Keratinocyte (primary cell): ENCODE data around the gene CABLES2. TPM values are rescaled to one million over a fixed set of nuclear protein-coding genes. Genes with fewer than 3 reads are reported as not detected.

ENCODE experiments used
- DNase-seq: peaks from one replicate; pipeline ENCODE4 v3.0.0-alpha.2; 2011; ENCODE audit warnings: low read depth, missing footprints, low spot score
- FAIRE-seq: peaks from 2 replicates; lab custom pipeline; 2011; peaks lifted over from hg19 to GRCh38; lab: Jason Lieb, UNC
- H2AFZ ChIP-seq: 2 replicates; pipeline ENCODE4 v1.6.0; 2012; ENCODE audit warnings: low read length, control low read depth, inconsistent platforms; ENCODE audit not compliant: control insufficient read depth
- H3K27ac ChIP-seq: 2 replicates; pipeline ENCODE4 v1.5.1; 2011; ENCODE audit warnings: low read length; ENCODE audit not compliant: control insufficient read depth, insufficient read depth
- H3K27me3 ChIP-seq: 3 replicates; pipeline ENCODE4 v1.6.0; 2011; ENCODE audit warnings: low read length; ENCODE audit not compliant: control insufficient read depth, insufficient read depth; ENCODE audit errors: extremely low read depth
- H3K36me3 ChIP-seq, 2 experiments: 2 replicates in 1 of 2; 3 replicates in 1 of 2; pipeline ENCODE4 v1.5.1; 2011; ENCODE audit warnings: low read length in 2 of 2, mild to moderate bottlenecking in 1 of 2; ENCODE audit not compliant: control insufficient read depth in 2 of 2, insufficient read depth in 2 of 2; ENCODE audit errors: extremely low read depth in 1 of 2
- H3K4me1 ChIP-seq: 3 replicates; pipeline ENCODE4 v1.5.1; 2011; ENCODE audit warnings: low read length; ENCODE audit not compliant: control insufficient read depth, insufficient read depth; ENCODE audit errors: extremely low read depth
- H3K4me2 ChIP-seq: 3 replicates; pipeline ENCODE4 v1.6.0; 2011; ENCODE audit warnings: low read depth, low read length; ENCODE audit not compliant: control insufficient read depth, insufficient read depth; ENCODE audit errors: extremely low read depth
- H3K4me3 ChIP-seq, 3 experiments: fragments of 200-600 bp in 1 of 3; sonication (generic) in 1 of 3; 2 replicates in 2 of 3; 3 replicates in 1 of 3; pipeline ENCODE4 v1.5.1; 2011 to 2016; ENCODE audit warnings: low read length in 3 of 3, mild to moderate bottlenecking in 3 of 3, control low read depth in 2 of 3, inconsistent platforms in 1 of 3, low read depth in 1 of 3, mixed read lengths in 1 of 3, mixed run types in 1 of 3, moderate library complexity in 1 of 3; ENCODE audit not compliant: control insufficient read depth in 2 of 3, insufficient read depth in 2 of 3; ENCODE audit errors: extremely low read depth in 1 of 3
- H3K79me2 ChIP-seq: 2 replicates; pipeline ENCODE4 v1.6.0; 2012; ENCODE audit warnings: low read length; ENCODE audit not compliant: control insufficient read depth, insufficient read depth
- H3K9ac ChIP-seq: 3 replicates; pipeline ENCODE4 v1.6.0; 2011; ENCODE audit warnings: low read length; ENCODE audit not compliant: control insufficient read depth, insufficient read depth; ENCODE audit errors: extremely low read depth
- H3K9me1 ChIP-seq: 3 replicates; pipeline ENCODE4 v1.6.0; 2011; ENCODE audit warnings: low read length; ENCODE audit not compliant: control insufficient read depth, insufficient read depth; ENCODE audit errors: extremely low read depth
- H3K9me3 ChIP-seq: 2 replicates; pipeline ENCODE4 v1.5.1; 2012; ENCODE audit warnings: low read depth, low read length; ENCODE audit not compliant: control insufficient read depth
- H4K20me1 ChIP-seq: 3 replicates; pipeline ENCODE4 v1.6.0; 2011; ENCODE audit warnings: low read length; ENCODE audit not compliant: control insufficient read depth, insufficient read depth; ENCODE audit errors: extremely low read depth
- EZH2 ChIP-seq: IDR thresholded peaks from one replicate; pipeline ENCODE4 v1.6.1; 2012; ENCODE audit warnings: inconsistent platforms, mild to moderate bottlenecking, low read length, moderate library complexity
- dilution Hi-C: fragments of 300-500 bp; cut with MboI; formaldehyde crosslinking; loops from one replicate; pipeline ENCODE4 v1.7.0; 2020; ENCODE audit warnings: low sequenced_read_pairs; ENCODE audit not compliant: extremely low pct_ligation_motif_present
- polyA plus RNA-seq, 5 experiments: library from polyadenylated mRNA; depleted of rRNA in 3 of 5; stranded (reverse) in 3 of 5; stranded (forward) in 1 of 5; unstranded in 1 of 5; fragments of >200 nt; gene quantifications; 1 replicate in 1 of 5; 2 replicates in 3 of 5; 3 replicates in 1 of 5; pipeline versions ENCODE4 v1.2.1 to v1.2.3, GENCODE V29; 2011 to 2012; ENCODE audit warnings: missing spikeins in 2 of 5, low read depth in 1 of 5, low replicate concordance in 1 of 5
- TF ChIP-seq, protein P1 (sequence below), 3 experiments: IDR thresholded peaks in 1 of 3; conservative IDR thresholded peaks in 1 of 3; optimal IDR thresholded peaks in 1 of 3; 2 replicates in 2 of 3; 3 replicates in 1 of 3; pipeline versions ENCODE3 to v1.5.1; 2011; ENCODE audit warnings: low read length in 3 of 3, mild to moderate bottlenecking in 3 of 3, moderate library complexity in 2 of 3, control low read depth in 1 of 3, inconsistent platforms in 1 of 3; ENCODE audit not compliant: insufficient read depth in 2 of 3; ENCODE audit errors: extremely low read depth in 1 of 3

The CABLES2 gene
- polyA plus RNA-seq, 1 donor (not counting 4 experiments of a cell fraction or from before 2014, with no cell fraction given): 2.2 TPM

DNA sequence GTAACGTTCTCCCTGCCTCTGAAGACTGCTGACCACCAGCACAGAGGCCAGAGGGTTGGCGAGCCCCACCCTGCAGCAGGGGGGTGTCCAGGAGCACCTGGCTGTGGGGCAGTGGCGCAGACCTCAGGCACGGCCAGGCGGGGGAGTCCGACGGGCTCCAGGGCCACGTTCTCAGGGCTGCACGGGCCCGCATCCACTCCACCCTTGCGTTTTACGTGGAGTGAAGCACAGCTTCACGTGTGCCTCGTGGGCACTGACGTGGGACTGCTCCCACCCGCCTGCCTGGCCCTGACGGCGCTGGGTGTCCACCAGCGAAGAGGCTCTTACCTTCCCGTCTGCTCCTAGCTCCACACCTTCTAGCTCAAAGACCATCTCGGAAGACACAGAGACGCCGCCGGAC is 13.3 kb downstream of the CABLES2 start:
- no peaks in the 10 kb centered on the region for H3K27me3 ChIP-seq
- DNase-seq (no peak), FAIRE-seq (no peak)
- H3K4me3 ChIP-seq: no peak overlapping the region
- dilution Hi-C loops: no loop called here
- TF ChIP-seq EZH2: no peak
- TF ChIP-seq, protein P1, sequence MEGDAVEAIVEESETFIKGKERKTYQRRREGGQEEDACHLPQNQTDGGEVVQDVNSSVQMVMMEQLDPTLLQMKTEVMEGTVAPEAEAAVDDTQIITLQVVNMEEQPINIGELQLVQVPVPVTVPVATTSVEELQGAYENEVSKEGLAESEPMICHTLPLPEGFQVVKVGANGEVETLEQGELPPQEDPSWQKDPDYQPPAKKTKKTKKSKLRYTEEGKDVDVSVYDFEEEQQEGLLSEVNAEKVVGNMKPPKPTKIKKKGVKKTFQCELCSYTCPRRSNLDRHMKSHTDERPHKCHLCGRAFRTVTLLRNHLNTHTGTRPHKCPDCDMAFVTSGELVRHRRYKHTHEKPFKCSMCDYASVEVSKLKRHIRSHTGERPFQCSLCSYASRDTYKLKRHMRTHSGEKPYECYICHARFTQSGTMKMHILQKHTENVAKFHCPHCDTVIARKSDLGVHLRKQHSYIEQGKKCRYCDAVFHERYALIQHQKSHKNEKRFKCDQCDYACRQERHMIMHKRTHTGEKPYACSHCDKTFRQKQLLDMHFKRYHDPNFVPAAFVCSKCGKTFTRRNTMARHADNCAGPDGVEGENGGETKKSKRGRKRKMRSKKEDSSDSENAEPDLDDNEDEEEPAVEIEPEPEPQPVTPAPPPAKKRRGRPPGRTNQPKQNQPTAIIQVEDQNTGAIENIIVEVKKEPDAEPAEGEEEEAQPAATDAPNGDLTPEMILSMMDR (optimal IDR thresholded peaks at IDR 0.05 in 1 of 3, IDR thresholded peaks at IDR 0.05 in 1 of 3, conservative IDR thresholded peaks at IDR 0.05 in 1 of 3; ENCODE audit: extremely low read depth in 1 of 3, insufficient read depth in 2 of 3, low read length in 3 of 3): no peak
- peaks cover 14% of the 10 kb centered on the region for H3K79me2 ChIP-seq
- H3K27ac ChIP-seq: no peak overlapping the region
- H3K9me1 ChIP-seq: no peaks in the 10 kb centered on the region
- H3K9me3 ChIP-seq: no peaks in the 10 kb centered on the region
- no peak overlapping the region for H3K4me2 ChIP-seq
- no peaks in the 10 kb centered on the region for H3K4me1 ChIP-seq
- H3K36me3 ChIP-seq: peaks cover 16 to 18% of the 10 kb centered on the region in 2 experiments
- no peak overlapping the region for H2AFZ ChIP-seq
- H4K20me1 ChIP-seq: peaks cover 8% of the 10 kb centered on the region
- H3K9ac ChIP-seq: no peak overlapping the region

- H3K27me3 ChIP-seq: no peaks in the 10 kb centered on the region
- no peak overlapping the region for H3K4me3 ChIP-seq
- no peaks in the 10 kb centered on the region for H3K9me3 ChIP-seq
- H3K36me3 ChIP-seq: peaks cover 20 to 23% of the 10 kb centered on the region in 2 experiments
- no peak overlapping the region for H3K27ac ChIP-seq
- peaks cover 10% of the 10 kb centered on the region for H4K20me1 ChIP-seq
- H3K9ac ChIP-seq: no peak overlapping the region
- FAIRE-seq (no peak), DNase-seq (no peak)
- TF ChIP-seq EZH2: no peak
- TF ChIP-seq, protein P1 (optimal IDR thresholded peaks at IDR 0.05 in 1 of 3, IDR thresholded peaks at IDR 0.05 in 1 of 3, conservative IDR thresholded peaks at IDR 0.05 in 1 of 3; ENCODE audit: extremely low read depth in 1 of 3, insufficient read depth in 2 of 3, low read length in 3 of 3): no peak
- dilution Hi-C loops: no loop called here
- no peak overlapping the region for H2AFZ ChIP-seq
- no peaks in the 10 kb centered on the region for H3K9me1 ChIP-seq
- H3K79me2 ChIP-seq: peaks cover 19% of the 10 kb centered on the region
- no peak overlapping the region for H3K4me2 ChIP-seq
- peaks cover 4% of the 10 kb centered on the region for H3K4me1 ChIP-seq
Measured at GRCh38 chr20:62393335-62393665, 13.8 kb downstream of the CABLES2 start.
